Stimulated activated CD8-positive, alpha-beta memory T cell treated with anti-CD3 and anti-CD28 coated beads, Interleukin-12 subunit alpha, Interleukin-12 subunit beta, amount 100 ng/mL, for 24 hours (primary cell): Measurements from ENCODE around the gene SASH1.
"Not testable (repeated sequence)": the region's sequence is repeated elsewhere in the genome, so short reads cannot be mapped to it uniquely, and the experiment has no call there.

Experiments
- DNase-seq: peaks from one replicate; pipeline ENCODE4 v3.0.0-alpha.2; 2020; ENCODE audit errors: extremely low read depth

The SASH1 gene

GRCh38 chr6:148583631-148584030 is 241.0 kb downstream of the SASH1 start:
- DNase-seq = no peak

GRCh38 chr6:148585641-148586040 is 243.0 kb downstream of the SASH1 start:
- DNase-seq = not testable (repeated sequence)

GRCh38 chr6:148590883-148591282 is 248.2 kb downstream of the SASH1 start:
- no peak for DNase-seq

GRCh38 chr6:148591656-148592055 is 249.0 kb downstream of the SASH1 start:
- no peak for DNase-seq

DNA sequence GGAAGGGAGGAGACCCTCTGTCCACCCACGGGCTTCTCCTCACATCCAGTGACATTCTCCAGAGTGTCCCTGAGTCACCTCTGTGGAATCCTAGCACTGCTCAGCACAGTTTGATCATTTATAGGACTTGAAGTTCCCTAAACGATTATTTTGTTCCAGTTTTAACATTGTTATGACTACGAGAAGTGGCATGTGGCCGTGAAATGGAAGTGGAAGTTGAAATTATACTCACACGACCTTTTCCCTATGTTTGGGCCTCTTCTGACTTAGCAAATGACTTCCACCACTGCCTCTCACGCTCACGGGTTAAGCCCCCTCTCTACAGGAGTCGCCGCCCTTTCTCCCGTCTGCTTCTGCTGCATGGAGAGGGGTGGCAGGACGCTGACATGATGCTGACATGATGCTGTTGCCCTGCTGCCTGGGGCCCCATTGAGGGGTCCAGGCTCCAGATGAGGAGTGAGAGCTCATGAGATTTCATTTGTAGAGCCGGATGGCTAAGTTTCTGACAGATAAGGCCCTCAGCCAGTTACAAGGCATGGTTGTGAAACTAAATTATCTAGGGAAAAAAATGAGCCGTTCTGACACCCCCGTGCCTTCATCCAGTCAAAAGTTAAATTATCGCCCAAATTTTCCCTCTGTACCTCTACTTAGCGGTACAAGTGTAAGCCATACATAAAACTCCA is 250.6 kb downstream of the SASH1 start:
- DNase-seq = no peak

DNA sequence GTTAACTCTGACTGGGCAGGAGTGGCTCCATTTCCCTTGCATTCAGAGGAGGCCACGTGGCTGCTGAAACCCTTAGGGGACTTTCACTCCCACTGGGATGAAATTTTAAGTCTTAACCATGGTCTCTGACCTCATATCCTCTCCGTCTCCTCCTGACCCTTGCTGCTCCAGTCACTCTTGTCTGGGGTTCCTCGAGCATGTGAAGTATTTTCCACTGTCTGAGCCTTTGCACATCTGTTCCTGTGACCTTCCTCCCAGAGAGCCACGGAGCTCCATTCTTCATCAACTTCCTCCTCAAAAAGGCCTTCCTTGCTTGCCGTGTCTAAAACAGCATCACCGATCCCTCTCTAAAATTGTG is 251.2 kb downstream of the SASH1 start:
- no peak for DNase-seq

GRCh38 chr6:148595550-148595949 is 252.9 kb downstream of the SASH1 start:
- no peak for DNase-seq

DNA sequence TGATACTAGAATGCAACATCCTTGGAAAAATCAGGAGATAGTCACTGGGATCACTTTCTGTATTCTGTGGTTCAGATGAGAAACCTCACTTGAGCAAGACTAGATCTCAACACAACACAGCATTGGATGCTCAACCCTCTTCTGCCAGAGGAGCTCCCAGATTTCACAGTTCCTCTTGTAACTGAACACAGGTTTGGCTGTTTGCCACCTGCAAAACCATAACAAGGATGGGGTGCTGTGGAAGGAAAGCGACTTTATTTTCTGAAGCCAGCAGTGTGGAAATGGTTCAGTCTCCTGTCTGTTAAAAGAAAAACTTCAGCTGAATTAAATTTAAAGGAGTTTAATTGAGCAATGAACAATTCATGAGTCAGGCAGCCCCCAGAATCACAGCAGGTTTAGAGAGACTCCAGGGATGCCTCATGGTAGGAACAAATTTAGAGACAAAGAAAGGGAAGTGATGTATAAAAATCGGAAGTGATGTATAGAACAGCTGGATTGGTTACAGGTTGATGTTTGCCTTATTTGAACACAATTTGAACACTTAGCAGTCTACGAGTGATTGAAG is 254.3 kb downstream of the SASH1 start:
- no peak for DNase-seq

DNA sequence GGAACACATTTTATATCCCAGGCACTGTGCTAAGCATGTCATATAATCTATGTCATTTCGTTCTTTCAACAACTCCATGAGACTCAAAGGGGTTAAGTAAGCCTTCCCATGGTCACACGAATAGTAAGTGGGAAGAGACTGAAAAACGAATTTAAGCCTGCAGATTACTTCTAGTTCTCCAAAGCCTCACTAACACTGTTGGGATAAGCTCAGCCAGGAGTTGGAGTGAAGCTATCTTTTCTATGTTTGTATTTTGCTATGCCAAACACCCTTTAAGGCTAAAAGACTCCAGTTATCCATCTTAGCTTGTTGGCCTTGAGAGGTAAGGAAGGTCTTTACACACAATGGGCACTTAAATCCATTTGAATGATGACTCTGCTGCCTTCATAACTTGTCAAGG is 256.1 kb downstream of the SASH1 start:
- DNase-seq = no peak

DNA sequence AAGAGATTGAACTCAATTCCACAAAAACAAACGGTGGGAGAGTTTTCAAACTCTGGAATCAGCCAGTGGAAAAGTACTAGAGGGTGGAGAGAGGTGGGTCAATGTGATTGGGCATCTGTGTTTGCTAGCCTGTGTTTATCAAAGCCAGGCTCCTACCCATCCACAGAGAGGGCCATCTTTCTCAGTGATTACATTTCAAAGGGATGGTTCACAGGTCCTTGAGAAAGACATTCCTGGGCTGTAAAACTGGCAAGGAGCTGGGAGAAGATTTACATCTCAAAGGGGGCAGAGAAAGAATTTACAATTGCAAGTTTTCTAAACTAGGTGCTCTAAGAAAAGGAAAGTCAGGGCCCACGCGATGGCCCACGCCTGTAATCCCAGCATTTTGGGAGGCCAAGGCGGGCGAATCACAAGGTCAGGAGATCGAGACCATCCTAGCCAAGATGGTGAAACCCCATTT is 257.4 kb downstream of the SASH1 start:
- DNase-seq = no peak
